SK-N-SH (cell line): ENCODE data around the gene KIF20B. TPM values are rescaled to one million over a fixed set of nuclear protein-coding genes. Genes with fewer than 3 reads are reported as not detected.

ENCODE experiments used
- CTCF ChIA-PET: fragments of 300-600, 350-600 bp; formaldehyde crosslinking; extraction: SDS; loops from one replicate; lab custom pipeline; 2021; lab: Yijun Ruan, JAX
- POLR2A ChIA-PET: fragments of 350-600 bp; sonication (Branson Sonifier 250); formaldehyde crosslinking; extraction: SDS; loops from one replicate; lab custom pipeline; 2020; ENCODE audit warnings: antibody characterized with exemption, inconsistent platforms; lab: Yijun Ruan, JAX
- DNase-seq: peaks from one replicate; pipeline ENCODE4 v3.0.0; 2012
- H2AFZ ChIP-seq: fragments of 200-600 bp; sonication (generic); 2 replicates; pipeline ENCODE4 v1.8.1; 2016; ENCODE audit warnings: antibody characterized with exemption, mild to moderate bottlenecking, low read depth
- H3F3A ChIP-seq: fragments of 200-600 bp; sonication (generic); replicated peaks from 2 replicates; pipeline ENCODE3; 2016; ENCODE audit warnings: antibody characterized with exemption, mild to moderate bottlenecking; ENCODE audit not compliant: insufficient read depth
- H3K27ac ChIP-seq, 2 experiments: fragments of 200-500 bp in 1 of 2; fragments of 200-600 bp in 1 of 2; sonication (Bioruptor generic) in 1 of 2; sonication (generic), shearing (Covaris generic) in 1 of 2; 2 replicates each; pipeline versions ENCODE4 v1.5.1 to v1.6.1; 2014 to 2016; ENCODE audit warnings: low read depth in 2 of 2, inconsistent platforms in 1 of 2, low read length in 1 of 2, mild to moderate bottlenecking in 1 of 2, mixed read lengths in 1 of 2
- H3K27me3 ChIP-seq: fragments of 200-600 bp; sonication (generic), shearing (Covaris generic); 2 replicates; pipeline ENCODE4 v1.6.1; 2016; ENCODE audit warnings: mixed run types; ENCODE audit not compliant: insufficient read depth
- H3K36me3 ChIP-seq, 2 experiments: fragments of 200-500 bp in 1 of 2; fragments of 200-600 bp in 1 of 2; sonication (Bioruptor generic) in 1 of 2; sonication (generic) in 1 of 2; replicated peaks in 1 of 2; 2 replicates each; pipeline versions ENCODE3 to v1.5.1; 2014 to 2016; ENCODE audit warnings: low read length in 1 of 2, mild to moderate bottlenecking in 1 of 2; ENCODE audit not compliant: insufficient read depth in 2 of 2, control insufficient read depth in 1 of 2
- H3K4me1 ChIP-seq, 2 experiments: fragments of 200-500 bp in 1 of 2; fragments of 200-600 bp in 1 of 2; sonication (Bioruptor generic) in 1 of 2; sonication (generic), shearing (Covaris generic) in 1 of 2; 2 replicates each; pipeline versions ENCODE4 v1.5.1 to v1.6.1; 2014 to 2016; ENCODE audit warnings: low read depth in 1 of 2, low read length in 1 of 2, mixed run types in 1 of 2; ENCODE audit not compliant: insufficient read depth in 2 of 2, control insufficient read depth in 1 of 2
- H3K4me2 ChIP-seq: fragments of 200-600 bp; sonication (generic), shearing (Covaris generic); 2 replicates; pipeline ENCODE4 v1.6.1; 2017; ENCODE audit warnings: mixed run types
- H3K4me3 ChIP-seq, 2 experiments: fragments of 200-500 bp in 1 of 2; fragments of 200-600 bp in 1 of 2; sonication (Bioruptor generic) in 1 of 2; sonication (generic), shearing (Covaris generic) in 1 of 2; 2 replicates each; pipeline versions ENCODE4 v1.5.1 to v1.8.1; 2014 to 2016; ENCODE audit warnings: low read depth in 2 of 2, inconsistent platforms in 1 of 2, low read length in 1 of 2, mild to moderate bottlenecking in 1 of 2, mixed read lengths in 1 of 2, moderate library complexity in 1 of 2
- H3K79me2 ChIP-seq: fragments of 200-600 bp; sonication (generic); 2 replicates; pipeline ENCODE4 v1.8.1; 2017; ENCODE audit warnings: mild to moderate bottlenecking; ENCODE audit not compliant: insufficient read depth
- H3K9ac ChIP-seq: fragments of 200-600 bp; sonication (generic); 2 replicates; pipeline ENCODE4 v1.6.1; 2017; ENCODE audit warnings: mixed run types
- H3K9me2 ChIP-seq: fragments of 200-600 bp; sonication (generic); 2 replicates; pipeline ENCODE4 v1.6.1; 2017; ENCODE audit warnings: mixed run types
- H3K9me3 ChIP-seq: fragments of 200-600 bp; sonication (generic); 2 replicates; pipeline ENCODE4 v1.6.1; 2017; ENCODE audit warnings: mixed run types, mild to moderate bottlenecking, moderate library complexity
- H4K20me1 ChIP-seq: fragments of 200-600 bp; sonication (generic); 2 replicates; pipeline ENCODE4 v1.6.1; 2017; ENCODE audit warnings: mild to moderate bottlenecking, mixed run types; ENCODE audit not compliant: insufficient read depth
- CHD2 ChIP-seq: fragments of 150-350 bp; IDR thresholded peaks from 2 replicates; pipeline ENCODE4 v1.6.1; 2018; ENCODE audit warnings: low read length; ENCODE audit not compliant: partially characterized antibody
- EP300 ChIP-seq, 2 experiments: IDR thresholded peaks; 2 replicates each; pipeline versions ENCODE4 v1.4.0 to v1.6.1; 2012; ENCODE audit warnings: borderline replicate concordance in 1 of 2, low read depth in 1 of 2, low read length in 1 of 2
- FOSL2 ChIP-seq: IDR thresholded peaks from 2 replicates; pipeline ENCODE4 v1.4.0; 2012; ENCODE audit warnings: low read depth, mild to moderate bottlenecking, moderate library complexity, borderline replicate concordance
- FOXJ3 ChIP-seq: sonication (generic); formaldehyde crosslinking; IDR thresholded peaks from 2 replicates; pipeline ENCODE4 v1.5.1; 2020; ENCODE audit warnings: mild to moderate bottlenecking, missing genetic modification reagents
- GATA2 ChIP-seq: sonication (generic); formaldehyde crosslinking; IDR thresholded peaks from 2 replicates; pipeline ENCODE4 v1.5.0; 2020; ENCODE audit warnings: mild to moderate bottlenecking, missing genetic modification reagents
- MAX ChIP-seq: IDR thresholded peaks from 2 replicates; pipeline ENCODE4 v1.4.0; 2012; ENCODE audit warnings: low read depth
- MXI1 ChIP-seq: IDR thresholded peaks from 2 replicates; pipeline ENCODE4 v1.6.1; 2012; ENCODE audit warnings: mild to moderate bottlenecking, low read depth, low read length, improper control_type of control experiment
- NFIC ChIP-seq: IDR thresholded peaks from 2 replicates; pipeline ENCODE4 v1.4.0; 2012; ENCODE audit warnings: borderline replicate concordance
- NRF1 ChIP-seq: IDR thresholded peaks from 2 replicates; pipeline ENCODE4 v1.6.1; 2012; ENCODE audit warnings: low read depth, mild to moderate bottlenecking, low read length
- PBX3 ChIP-seq: IDR thresholded peaks from 2 replicates; pipeline ENCODE4; 2012
- POLR2AphosphoS5 ChIP-seq: IDR thresholded peaks from 2 replicates; pipeline ENCODE4 v1.6.1; 2012; ENCODE audit warnings: low read depth, low read length
- RCOR1 ChIP-seq: fragments of 150-350 bp; IDR thresholded peaks from 2 replicates; pipeline ENCODE4 v1.6.1; 2017; ENCODE audit warnings: antibody characterized with exemption, low read length
- RXRA ChIP-seq: IDR thresholded peaks from 2 replicates; pipeline ENCODE4 v1.4.0; 2012; ENCODE audit warnings: low read depth, mild to moderate bottlenecking, borderline replicate concordance
- TCF12 ChIP-seq: IDR thresholded peaks from 2 replicates; pipeline ENCODE4 v1.4.0; 2012
- TEAD4 ChIP-seq: IDR thresholded peaks from 2 replicates; pipeline ENCODE4 v1.4.0; 2012; ENCODE audit warnings: mild to moderate bottlenecking, borderline replicate concordance; ENCODE audit not compliant: insufficient read depth
- USF2 ChIP-seq: fragments of 150-350 bp; IDR thresholded peaks from 2 replicates; pipeline ENCODE4 v1.6.1; 2017; ENCODE audit warnings: antibody characterized with exemption, low read length, low read depth, borderline replicate concordance
- WGBS: methylation state at CpG from one replicate; pipeline ENCODE4 v1.1.6; 2017; ENCODE audit warnings: low lambda C conversion rate; 5-methylcytosine and 5-hydroxymethylcytosine counted together
- polyA plus RNA-seq, 3 experiments: library from polyadenylated mRNA; depleted of rRNA; stranded (reverse); fragments of >200 nt; gene quantifications; 2 replicates each; pipeline ENCODE4 v1.2.3, GENCODE V29; 2012

The KIF20B gene
- polyA plus RNA-seq, 1 of the 3 experiments (the other 2 are of a cell fraction), result 1.5 TPM

GRCh38 chr10:89655722-89656121 is 45.7 kb upstream of the KIF20B start (continued):
- TF ChIP-seq CHD2 (no peak), TCF12 (no peak), RXRA (no peak), FOSL2 (no peak), POLR2AphosphoS5 (no peak), MAX (no peak), EP300 (IDR thresholded peaks at IDR 0.05; ENCODE audit: borderline replicate concordance in 1 of 2, low read depth in 1 of 2, low read length in 1 of 2) (no peak)
- TF ChIP-seq, all 33 proteins: peak for 0

- no peaks in the 10 kb centered on the region for H3K9me3 ChIP-seq
- H4K20me1 ChIP-seq, result no peaks in the 10 kb centered on the region
- no peak overlapping the region for H3K9ac ChIP-seq
- WGBS, result 89% methylated on average over 1 of the region's 1 CpG
- H3K36me3 ChIP-seq, result no peaks in the 10 kb centered on the region
- H3K27me3 ChIP-seq, result no peaks in the 10 kb centered on the region
- H3K4me1 ChIP-seq, result peaks cover 3 to 4% of the 10 kb centered on the region in 2 experiments; a peak in 2 of 4 replicates
- H3K4me2 ChIP-seq, result no peak overlapping the region
- CTCF ChIA-PET, result no interaction called here
- TF ChIP-seq FOXJ3 (CRISPR knock-in tag) (no peak), NFIC (no peak), POLR2AphosphoS5 (no peak), USF2 (no peak), MAX (no peak), PBX3 (no peak), TEAD4 (no peak), GATA2 (CRISPR knock-in tag) (no peak), RCOR1 (no peak), NRF1 (no peak), MXI1 (no peak), CHD2 (no peak)
- H3K9me2 ChIP-seq, result no peaks in the 10 kb centered on the region
- no peak for DNase-seq
- H3F3A ChIP-seq, result peaks cover 9% of the 10 kb centered on the region
- POLR2A ChIA-PET, result no interaction called here
- no peak overlapping the region for H3K27ac ChIP-seq
- H2AFZ ChIP-seq, result no peak overlapping the region
- H3K4me3 ChIP-seq, result no peak overlapping the region
- H3K79me2 ChIP-seq, result no peaks in the 10 kb centered on the region
Observed at GRCh38 chr10:89657302-89657701, 44.1 kb upstream of the KIF20B start.
